ENCODE measurements around the gene MAEL. TPM values are rescaled to one million over a fixed set of nuclear protein-coding genes. Genes with fewer than 3 reads are reported as not detected.

The MAEL gene
- polyA plus RNA-seq, 1 donor from 2014 or later: not detected

GRCh38 chr1:166975361-166976129, 13.5 kb upstream of the MAEL start, which contains the start of gene ILDR2:
Gene ILDR2 (minus strand): TSS chr1:166975540. CDS start chr1:166975268, 272 bp downstream.
- Histone ChIP-seq H4K20me1 (ENCODE audit: insufficient read depth) (no peaks in the 10 kb centered on the region), H2AFZ (ENCODE audit: low read depth, low read length) (peak within 1 kb of the TSS; percentile 18), H3K4me2 (ENCODE audit: low read length) (peak within 1 kb of the TSS; percentile 89), H3K36me3 (ENCODE audit: insufficient read depth, low read length) (no peaks in the 10 kb centered on the region), H3K27me3 (ENCODE audit: insufficient read depth, low read depth, low read length) (peaks cover 23% of the 10 kb centered on the region), H3K79me2 (replicated peaks; ENCODE audit: insufficient read depth, low read length) (no peaks in the 10 kb centered on the region), H3K9me3 (ENCODE audit: low read length) (no peaks in the 10 kb centered on the region), H3K9ac (ENCODE audit: low read length) (peak within 1 kb of the TSS; percentile 44), H3K4me3 (ENCODE audit: low read length) (peak within 1 kb of the TSS; percentile 82), H3K9me2 (ENCODE audit: insufficient read depth, low read length) (no peaks in the 10 kb centered on the region), H3F3A (ENCODE audit: insufficient read depth, low read length, poor library complexity, severe bottlenecking) (no peaks in the 10 kb centered on the region), H3K27ac (ENCODE audit: low read length) (no peak within 1 kb of the TSS)
- TF ChIP-seq RAD21 (conservative IDR thresholded peaks at IDR 0.05): peak; percentile 36
- TF ChIP-seq, protein P1, sequence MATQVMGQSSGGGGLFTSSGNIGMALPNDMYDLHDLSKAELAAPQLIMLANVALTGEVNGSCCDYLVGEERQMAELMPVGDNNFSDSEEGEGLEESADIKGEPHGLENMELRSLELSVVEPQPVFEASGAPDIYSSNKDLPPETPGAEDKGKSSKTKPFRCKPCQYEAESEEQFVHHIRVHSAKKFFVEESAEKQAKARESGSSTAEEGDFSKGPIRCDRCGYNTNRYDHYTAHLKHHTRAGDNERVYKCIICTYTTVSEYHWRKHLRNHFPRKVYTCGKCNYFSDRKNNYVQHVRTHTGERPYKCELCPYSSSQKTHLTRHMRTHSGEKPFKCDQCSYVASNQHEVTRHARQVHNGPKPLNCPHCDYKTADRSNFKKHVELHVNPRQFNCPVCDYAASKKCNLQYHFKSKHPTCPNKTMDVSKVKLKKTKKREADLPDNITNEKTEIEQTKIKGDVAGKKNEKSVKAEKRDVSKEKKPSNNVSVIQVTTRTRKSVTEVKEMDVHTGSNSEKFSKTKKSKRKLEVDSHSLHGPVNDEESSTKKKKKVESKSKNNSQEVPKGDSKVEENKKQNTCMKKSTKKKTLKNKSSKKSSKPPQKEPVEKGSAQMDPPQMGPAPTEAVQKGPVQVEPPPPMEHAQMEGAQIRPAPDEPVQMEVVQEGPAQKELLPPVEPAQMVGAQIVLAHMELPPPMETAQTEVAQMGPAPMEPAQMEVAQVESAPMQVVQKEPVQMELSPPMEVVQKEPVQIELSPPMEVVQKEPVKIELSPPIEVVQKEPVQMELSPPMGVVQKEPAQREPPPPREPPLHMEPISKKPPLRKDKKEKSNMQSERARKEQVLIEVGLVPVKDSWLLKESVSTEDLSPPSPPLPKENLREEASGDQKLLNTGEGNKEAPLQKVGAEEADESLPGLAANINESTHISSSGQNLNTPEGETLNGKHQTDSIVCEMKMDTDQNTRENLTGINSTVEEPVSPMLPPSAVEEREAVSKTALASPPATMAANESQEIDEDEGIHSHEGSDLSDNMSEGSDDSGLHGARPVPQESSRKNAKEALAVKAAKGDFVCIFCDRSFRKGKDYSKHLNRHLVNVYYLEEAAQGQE (IDR thresholded peaks at IDR 0.05; ENCODE audit: borderline replicate concordance): no peak
- TF ChIP-seq EZH2 (IDR thresholded peaks at IDR 0.05; ENCODE audit: borderline replicate concordance, insufficient read depth, low read length, poor library complexity, severe bottlenecking): no peak
- no peak for TF ChIP-seq POLR2AphosphoS5 (IDR thresholded peaks at IDR 0.05)
- peak; percentile 53 for TF ChIP-seq CTCF (IDR thresholded peaks at IDR 0.05; ENCODE audit: poor library complexity, severe bottlenecking)
- peak; percentile 70 for TF ChIP-seq MXI1 (conservative IDR thresholded peaks at IDR 0.05; ENCODE audit: poor library complexity, severe bottlenecking)
- no peak for TF ChIP-seq EP300 (conservative IDR thresholded peaks at IDR 0.05; ENCODE audit: poor library complexity, severe bottlenecking)
- TF ChIP-seq TAF1 (IDR thresholded peaks at IDR 0.05; ENCODE audit: low read depth): no peak
- peak; percentile 49 for TF ChIP-seq SMC3 (conservative IDR thresholded peaks at IDR 0.05; ENCODE audit: poor library complexity)

- TF ChIP-seq TAF1 (IDR thresholded peaks at IDR 0.05; ENCODE audit: low read depth): no peak
- Histone ChIP-seq H3K27me3 (ENCODE audit: insufficient read depth, low read depth, low read length) (peaks cover 23% of the 10 kb centered on the region), H3K36me3 (ENCODE audit: insufficient read depth, low read length) (no peaks in the 10 kb centered on the region), H2AFZ (ENCODE audit: low read depth, low read length) (no peak overlapping the region), H3K9ac (ENCODE audit: low read length) (no peak overlapping the region), H3K79me2 (replicated peaks; ENCODE audit: insufficient read depth, low read length) (no peaks in the 10 kb centered on the region), H3K27ac (ENCODE audit: low read length) (no peak overlapping the region), H3K9me3 (ENCODE audit: low read length) (no peaks in the 10 kb centered on the region), H3K4me2 (ENCODE audit: low read length) (no peak overlapping the region), H4K20me1 (ENCODE audit: insufficient read depth) (no peaks in the 10 kb centered on the region), H3K4me3 (ENCODE audit: low read length) (no peak overlapping the region), H3F3A (ENCODE audit: insufficient read depth, low read length, poor library complexity, severe bottlenecking) (no peaks in the 10 kb centered on the region), H3K9me2 (ENCODE audit: insufficient read depth, low read length) (no peaks in the 10 kb centered on the region)
These were observed 11.1 kb upstream of the MAEL start for GRCh38 chr1:166977951-166978350.

All from neural cell (in vitro differentiated cells).